Activated T-helper 9 cell treated with anti-CD3 and anti-CD28 coated beads, Interleukin-2, amount 50 U/mL, for 16 hours (primary cell): ENCODE results near the gene ASCC3.

ENCODE experiments used
- DNase-seq: peaks from one replicate; pipeline ENCODE4 v3.0.0-alpha.2; 2020; ENCODE audit warnings: low read depth

Gene ASCC3

DNA sequence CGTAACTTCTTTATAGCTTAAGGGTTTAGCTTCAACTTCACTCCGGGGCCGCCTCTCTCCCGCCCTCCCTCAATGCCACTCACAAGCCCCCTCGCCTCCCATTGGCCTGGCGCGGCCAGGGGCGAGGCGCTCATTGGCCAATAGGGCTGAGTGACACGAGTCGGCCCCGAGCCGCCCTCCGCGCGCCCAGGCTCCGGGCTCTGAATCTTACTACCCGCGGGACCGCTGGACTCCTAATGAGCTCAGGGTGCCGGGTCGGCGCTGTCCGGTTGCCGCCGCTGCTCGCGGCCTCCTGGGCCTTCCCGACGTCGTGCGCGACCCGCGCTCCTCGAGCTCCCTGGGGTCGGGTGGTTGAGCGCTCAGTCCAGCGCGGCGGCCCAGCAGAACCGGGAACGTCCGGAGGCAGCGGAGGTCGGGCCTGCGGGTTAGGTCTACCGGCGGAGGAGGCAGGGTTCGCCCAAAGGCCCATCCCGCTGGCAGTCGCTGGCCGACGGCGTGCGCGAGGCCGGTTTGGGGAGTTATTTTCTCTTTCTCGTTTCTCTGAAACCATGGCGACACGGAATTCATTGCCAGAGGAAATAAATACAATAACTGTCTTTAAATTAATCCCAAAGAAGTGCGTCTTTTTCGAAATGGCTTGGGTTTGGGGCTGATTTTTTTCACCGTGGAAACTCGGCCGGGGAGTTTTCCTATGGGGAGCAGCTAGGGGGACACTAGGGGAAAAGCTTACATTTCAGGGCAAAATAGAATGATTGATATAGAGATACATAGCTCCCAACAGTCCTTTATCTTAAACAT lies 416.0 kb downstream of the ASCC3 start, which contains the start of gene SIM1:
SIM1 (minus strand) TSS at position 19 of the 798 bp plus-strand sequence. CDS start 1,453 bp downstream, outside the sequence.
- DNase-seq: no peak

DNA sequence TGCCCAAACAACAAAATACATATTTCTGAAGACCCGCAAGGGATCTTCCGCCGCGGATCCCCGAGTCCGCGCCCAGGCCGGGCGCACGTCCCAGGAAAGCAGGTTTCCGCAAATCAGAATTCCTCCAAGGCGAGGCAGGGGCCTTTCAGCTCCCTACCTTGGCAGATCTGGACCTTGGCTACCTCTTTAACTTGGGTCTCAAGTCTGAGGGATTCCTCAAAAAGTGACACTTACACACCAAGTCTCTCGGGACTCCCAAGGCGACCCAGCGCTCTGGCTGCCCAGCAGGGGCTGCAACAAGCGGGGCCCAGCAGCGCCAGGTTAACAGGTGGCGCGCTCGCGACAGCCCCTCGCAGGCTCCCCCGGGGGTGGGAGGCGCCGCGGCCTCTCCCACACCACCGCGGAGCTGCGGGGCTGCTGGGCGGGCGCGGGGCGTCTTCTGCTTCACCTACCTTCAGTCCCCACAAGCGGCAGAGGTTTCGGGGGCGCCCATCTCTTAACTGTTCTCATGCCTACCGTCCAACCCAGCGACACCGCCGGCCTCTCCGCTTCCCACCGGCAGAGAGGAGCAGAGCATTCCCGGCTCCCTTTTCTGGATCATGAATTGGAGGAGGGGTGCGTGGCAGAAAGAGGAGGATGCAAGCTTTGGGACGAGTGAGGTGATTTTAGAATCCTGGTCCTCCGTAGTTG lies 416.8 kb downstream of the ASCC3 start:
- no peak for DNase-seq

DNA sequence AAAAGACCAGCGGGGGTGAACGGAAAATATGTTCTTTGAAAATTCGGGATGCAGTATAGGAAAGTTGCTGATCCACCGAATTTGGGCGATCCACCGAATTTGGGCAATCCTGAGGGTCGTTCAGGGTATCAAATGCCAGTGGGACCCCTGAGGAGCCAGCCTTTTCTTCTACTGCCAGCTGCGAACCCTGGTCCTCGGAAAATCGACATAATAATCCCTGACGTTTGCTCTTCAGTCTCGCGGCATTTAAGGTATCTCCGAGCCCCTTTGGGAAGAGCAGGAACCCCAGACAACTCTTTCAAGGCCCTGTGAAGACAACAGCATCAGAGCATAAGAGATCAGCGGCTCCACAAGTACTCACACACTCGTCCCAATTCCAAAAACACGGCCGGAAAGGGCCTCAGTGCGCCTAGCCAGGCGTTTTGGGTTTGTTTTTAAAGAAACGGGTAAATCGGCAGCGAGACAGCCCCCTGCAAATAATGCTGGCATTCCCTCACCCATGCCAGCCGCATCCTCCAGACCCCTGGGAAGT lies 417.4 kb downstream of the ASCC3 start:
- no peak for DNase-seq

DNA sequence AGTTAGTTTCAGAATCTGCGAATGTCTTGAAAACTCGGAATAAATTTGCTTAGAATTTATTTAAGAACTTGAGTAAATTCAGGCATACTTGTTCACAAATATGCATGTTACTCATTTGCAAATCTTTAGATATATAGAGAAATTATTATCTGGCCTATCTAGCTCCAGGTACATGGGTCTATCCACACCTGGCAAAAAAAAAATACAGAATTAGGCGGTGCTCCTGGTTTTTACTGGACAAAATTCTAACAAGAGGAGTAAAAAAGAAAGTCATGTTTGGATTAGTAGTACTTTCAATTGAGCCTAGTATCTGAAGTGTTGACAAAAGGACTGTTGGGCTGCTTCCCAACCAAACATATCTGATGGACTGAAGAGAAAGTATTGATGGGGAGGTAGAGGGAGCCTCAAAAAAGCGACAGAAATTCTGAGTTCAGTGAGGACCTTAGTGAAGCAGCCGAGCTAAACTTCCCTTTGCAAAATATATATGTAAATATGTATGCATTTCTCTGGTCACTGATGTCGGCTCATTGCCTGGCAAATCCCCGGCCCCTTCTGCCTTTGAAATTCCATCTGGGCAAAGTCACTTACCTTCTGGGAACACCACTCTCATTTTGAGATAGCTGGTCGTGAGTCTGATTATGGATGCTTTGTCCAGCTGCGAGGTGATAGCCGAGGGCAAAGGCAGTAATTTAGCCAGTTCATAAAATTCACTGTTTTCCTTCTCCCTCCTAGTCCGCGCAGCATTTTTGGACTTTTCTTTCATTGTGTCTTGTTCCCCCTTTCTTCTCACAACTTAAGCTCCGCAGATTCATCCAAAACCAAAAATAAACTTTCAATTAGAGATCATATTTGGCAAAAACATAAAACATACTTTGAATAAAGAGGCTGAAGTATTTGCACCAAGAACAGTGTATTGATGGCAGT lies 418.2 kb downstream of the ASCC3 start:
- DNase-seq: no peak

DNA sequence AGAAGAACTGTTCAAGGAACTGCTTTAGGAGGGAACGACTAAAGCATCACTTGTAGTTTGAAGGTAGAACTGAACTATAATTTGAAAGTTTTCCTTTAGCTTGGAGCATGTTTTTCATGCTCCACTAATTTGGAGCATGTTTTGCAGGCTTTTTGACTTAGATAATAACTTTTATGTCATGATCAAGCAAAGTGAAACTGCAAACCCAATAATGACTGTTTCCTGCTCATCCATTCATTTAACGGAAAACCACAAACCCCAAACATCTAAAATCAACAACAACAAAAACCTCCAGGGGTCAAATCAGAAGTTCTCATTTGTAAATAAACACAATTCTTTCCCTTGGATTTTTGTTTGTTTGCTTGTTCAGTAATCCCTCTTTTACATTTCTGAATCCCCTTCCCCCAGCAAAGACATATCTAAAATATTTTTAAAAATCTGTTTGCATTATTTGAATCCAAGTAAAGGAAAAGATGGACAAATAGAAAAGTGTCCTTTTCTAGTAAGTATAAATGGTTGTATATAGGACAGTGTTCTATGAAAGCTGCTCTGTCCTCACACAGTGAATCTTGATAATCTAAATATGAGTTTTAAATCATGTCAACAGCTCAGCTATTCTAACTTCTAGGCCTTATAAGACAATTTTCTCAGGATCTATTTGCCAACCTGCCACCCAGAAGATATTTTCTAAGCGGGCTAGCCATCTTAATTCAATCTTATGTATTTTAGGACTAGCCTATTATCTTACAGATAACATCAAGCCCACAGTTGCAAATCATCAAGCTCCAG lies 419.0 kb downstream of the ASCC3 start:
- DNase-seq: no peak

DNA sequence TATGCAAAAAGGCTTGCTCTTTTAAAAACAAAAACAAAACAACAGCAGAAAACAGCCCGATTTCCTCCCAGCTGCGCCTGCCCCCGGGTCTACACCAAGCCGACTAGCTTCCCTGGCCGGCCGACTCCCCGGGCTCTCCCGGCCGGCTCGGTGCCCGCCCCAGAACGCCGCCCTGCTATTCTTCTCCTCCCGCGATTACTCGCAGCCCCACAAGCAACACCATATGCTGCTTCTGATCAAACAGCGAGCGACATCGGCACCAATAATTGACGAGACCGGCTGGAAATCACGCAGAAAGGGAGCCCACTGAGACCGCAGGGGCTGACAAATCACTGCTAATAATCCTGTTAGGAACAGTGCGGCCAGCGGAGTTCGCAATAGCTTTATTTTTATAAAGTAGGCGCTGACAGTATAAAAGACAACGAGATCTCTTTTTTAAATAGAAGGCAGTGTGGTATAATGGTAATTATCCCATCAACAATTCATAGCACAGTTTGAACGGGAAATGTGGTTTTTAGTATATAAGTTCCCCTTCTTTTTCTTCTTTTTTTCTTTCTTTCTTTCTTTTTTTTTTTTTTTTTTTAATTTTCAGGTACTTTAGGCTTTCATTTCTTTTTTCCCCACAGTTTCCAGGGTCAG lies 419.7 kb downstream of the ASCC3 start:
- DNase-seq: no peak

DNA sequence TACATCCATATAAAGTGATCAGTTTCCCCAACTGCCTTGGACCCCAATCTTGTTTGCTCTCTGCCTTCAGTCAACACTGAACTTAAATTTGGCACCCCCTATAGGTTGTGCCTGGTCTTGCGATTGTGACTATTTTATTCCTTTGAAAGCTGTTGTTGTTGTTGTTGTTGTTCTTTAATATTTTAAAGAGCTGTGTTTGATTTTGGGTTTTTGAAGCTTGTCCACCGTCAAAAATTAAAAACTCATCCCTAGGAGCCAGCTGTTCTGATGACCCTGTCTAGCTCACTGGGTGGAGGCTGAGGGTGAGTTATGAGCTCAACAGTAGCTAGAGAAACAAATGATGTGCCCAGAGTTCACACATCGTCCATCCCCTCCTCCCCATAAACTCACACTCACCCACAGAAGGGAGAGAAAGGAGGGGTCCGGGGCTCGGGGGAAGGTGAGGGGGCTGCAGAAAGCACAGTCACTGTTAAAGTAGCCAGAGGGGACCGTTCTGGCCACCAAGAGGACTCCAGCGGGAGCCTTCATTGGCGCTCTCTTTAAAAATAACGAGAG lies 420.4 kb downstream of the ASCC3 start:
- no peak for DNase-seq

DNA sequence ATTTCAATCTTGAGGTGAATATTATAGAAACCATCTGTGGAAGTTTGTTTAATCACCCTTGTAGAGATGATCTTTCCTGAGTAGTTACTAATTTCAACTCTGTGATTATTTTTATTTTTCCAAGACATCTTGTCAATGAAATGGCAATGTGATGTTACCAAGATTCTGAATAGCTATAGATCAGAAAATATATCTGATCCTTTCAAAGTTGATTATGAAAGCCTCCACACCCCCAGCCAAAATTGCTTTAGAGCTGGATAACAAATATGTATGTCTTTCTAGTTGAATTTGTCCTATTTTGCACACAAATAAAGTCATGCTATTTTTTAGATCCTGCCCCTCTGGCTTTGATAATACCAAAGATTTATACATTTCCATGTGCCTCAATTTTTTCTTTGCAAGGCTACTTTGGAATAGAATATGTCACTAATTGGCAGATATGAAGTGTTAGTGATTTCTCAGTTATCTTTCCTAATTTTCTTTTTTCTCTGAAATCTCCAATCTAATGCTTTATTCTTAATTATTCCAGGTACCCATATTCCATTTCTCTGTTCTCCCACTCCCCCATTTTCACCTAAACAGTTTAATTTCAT lies 421.4 kb downstream of the ASCC3 start:
- no peak for DNase-seq

DNA sequence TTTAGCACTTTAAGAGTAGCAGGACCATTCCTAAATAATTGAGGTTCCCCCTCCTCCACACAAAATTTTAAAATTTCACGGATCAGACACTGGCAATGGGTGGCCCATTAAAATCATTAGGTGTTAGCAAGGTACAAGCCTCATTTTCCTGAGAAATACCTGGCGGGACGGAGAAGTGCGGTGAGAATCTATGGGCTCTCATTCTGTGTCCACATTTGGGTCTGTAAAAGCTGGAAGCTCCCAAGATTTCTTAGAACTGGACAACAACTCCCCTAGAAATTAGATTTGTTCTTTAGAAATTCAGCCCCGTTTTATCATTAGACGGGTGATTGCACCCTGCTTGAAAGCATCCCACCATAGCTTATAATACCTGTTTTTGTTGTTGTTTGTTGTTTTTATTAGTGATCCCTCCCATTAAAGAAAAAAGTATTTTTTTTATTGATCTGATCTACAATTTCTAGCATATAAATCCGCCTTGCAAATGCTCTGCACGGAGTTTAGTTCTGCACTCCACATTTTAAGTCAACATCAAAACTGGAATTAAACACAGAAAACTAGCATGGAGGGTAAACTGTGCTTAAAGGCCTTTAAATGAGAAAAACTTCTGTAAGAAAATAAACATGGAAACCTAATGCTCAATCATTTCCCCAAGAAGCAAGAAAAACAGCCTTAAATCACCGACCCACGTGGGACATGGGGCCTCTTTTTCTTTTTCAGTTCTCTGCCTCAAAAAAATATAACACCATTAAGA lies 422.1 kb downstream of the ASCC3 start:
- DNase-seq: no peak
